ENCODE measurements around the gene MCC. TPM values are rescaled to one million over a fixed set of nuclear protein-coding genes. Genes with fewer than 3 reads are reported as not detected.

The MCC gene
- total RNA-seq, 1 experiment from 2014 or later = 0.60 TPM

DNA sequence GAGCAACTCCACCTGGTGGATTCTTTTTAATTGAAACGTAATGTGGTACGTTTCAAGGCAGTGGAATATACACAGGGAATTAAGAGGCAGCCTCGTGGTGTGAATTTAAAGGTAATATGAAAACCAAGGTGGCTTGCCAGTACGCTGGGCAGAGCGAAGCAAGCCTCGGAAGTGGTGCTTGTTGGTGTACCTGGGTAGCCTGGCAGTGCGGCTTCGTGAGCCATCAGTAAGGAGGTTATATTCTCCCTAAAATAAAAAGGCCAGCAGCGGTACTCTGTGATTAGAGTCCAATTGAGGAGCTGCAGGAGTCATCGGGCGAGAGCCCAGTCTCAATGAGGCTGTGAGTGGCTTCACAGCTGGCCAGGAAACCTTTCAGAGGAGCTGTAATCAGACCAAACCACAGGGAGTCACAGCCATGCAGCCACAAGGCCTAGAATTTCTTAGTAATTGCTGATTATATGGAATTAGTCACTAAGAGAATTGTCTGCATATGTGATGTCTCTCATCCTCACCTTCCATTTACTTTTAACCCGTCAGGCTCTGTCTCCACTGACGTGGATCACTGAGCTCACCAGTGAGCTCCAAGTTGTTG lies 454.0 kb downstream of the MCC start:
- intact Hi-C loops (cut with micrococcal nuclease; ENCODE audit: unreplicated experiment) = no loop called here
- Histone ChIP-seq H3K4me1 (ENCODE audit: insufficient read depth, low read length, poor library complexity, severe bottlenecking) (no peaks in the 10 kb centered on the region), H3K27me3 (replicated peaks; ENCODE audit: insufficient read depth, low read depth, low read length, poor library complexity) (no peaks in the 10 kb centered on the region), H3K36me3 (ENCODE audit: insufficient read depth, low read length, poor library complexity, severe bottlenecking) (no peaks in the 10 kb centered on the region), H3K27ac (ENCODE audit: low read depth, low read length, poor library complexity, severe bottlenecking) (no peak overlapping the region), H3K4me3 (ENCODE audit: low read depth, low read length, poor library complexity, severe bottlenecking) (no peak overlapping the region), H3K9me3 (ENCODE audit: low read depth, low read length, poor library complexity, severe bottlenecking) (no peaks in the 10 kb centered on the region)
- TF ChIP-seq, protein P1, sequence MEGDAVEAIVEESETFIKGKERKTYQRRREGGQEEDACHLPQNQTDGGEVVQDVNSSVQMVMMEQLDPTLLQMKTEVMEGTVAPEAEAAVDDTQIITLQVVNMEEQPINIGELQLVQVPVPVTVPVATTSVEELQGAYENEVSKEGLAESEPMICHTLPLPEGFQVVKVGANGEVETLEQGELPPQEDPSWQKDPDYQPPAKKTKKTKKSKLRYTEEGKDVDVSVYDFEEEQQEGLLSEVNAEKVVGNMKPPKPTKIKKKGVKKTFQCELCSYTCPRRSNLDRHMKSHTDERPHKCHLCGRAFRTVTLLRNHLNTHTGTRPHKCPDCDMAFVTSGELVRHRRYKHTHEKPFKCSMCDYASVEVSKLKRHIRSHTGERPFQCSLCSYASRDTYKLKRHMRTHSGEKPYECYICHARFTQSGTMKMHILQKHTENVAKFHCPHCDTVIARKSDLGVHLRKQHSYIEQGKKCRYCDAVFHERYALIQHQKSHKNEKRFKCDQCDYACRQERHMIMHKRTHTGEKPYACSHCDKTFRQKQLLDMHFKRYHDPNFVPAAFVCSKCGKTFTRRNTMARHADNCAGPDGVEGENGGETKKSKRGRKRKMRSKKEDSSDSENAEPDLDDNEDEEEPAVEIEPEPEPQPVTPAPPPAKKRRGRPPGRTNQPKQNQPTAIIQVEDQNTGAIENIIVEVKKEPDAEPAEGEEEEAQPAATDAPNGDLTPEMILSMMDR (conservative IDR thresholded peaks at IDR 0.05; ENCODE audit: low read depth, low read length) = no peak
- TF ChIP-seq EZH2 (IDR thresholded peaks at IDR 0.05; ENCODE audit: borderline replicate concordance, low read depth, low read length, poor library complexity, severe bottlenecking) = no peak
- CTCF ChIA-PET = no interaction called here
- peak; percentile 47 for DNase-seq (ENCODE audit: low spot score)
- POLR2A ChIA-PET (ENCODE audit: low non-redundant PET) = no interaction called here
- BruUV-seq (replicated peaks) = no TSS peak

DNA sequence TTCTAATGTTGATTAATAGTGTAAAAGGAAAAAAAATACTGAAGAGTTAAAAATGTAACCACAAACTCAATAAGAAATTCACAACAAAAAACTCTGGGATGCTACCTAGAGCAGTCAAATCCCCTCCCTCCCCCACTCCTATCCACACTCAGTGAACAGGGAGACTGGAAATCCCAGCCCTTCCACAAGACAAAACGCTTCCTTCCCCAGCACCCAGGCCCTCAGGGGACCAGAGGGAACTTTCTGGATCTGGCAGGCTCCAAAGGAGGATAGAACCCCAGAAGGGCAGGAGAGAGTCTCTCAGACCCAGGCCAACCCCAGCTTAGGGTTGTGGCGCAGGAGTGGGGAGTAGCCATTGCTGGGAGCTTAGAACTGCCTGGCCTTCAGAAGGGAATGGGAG lies 456.7 kb downstream of the MCC start:
- intact Hi-C loops (cut with micrococcal nuclease; ENCODE audit: unreplicated experiment) = no loop called here
- no peaks in the 10 kb centered on the region for H3K36me3 ChIP-seq (ENCODE audit: insufficient read depth, low read length, poor library complexity, severe bottlenecking)
- CTCF ChIA-PET = no interaction called here

DNA sequence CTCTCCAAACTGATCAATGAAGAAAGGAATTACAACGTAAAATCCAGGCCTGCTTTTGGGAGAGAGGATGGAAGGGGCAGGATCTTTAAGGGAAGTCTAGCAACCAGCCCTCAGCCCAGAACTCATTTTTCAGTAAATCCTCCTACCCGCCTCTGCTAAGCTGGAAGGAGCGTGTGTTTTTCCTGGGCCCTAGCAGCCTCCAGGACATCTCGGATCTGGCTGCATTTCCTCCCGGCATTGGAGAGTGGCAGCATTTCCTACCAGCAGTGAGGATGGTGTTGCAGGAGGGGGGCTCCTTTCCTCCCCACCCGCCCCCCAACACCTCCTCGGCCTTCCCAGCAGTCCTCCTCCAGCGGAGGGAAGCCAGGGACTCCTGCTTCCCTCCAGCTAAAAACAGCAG lies 457.1 kb downstream of the MCC start:
- BruUV-seq (replicated peaks) = no TSS peak
- Histone ChIP-seq H3K4me3 (ENCODE audit: low read depth, low read length, poor library complexity, severe bottlenecking) (no peak overlapping the region), H3K27ac (ENCODE audit: low read depth, low read length, poor library complexity, severe bottlenecking) (no peak overlapping the region), H3K27me3 (replicated peaks; ENCODE audit: insufficient read depth, low read depth, low read length, poor library complexity) (no peaks in the 10 kb centered on the region), H3K36me3 (ENCODE audit: insufficient read depth, low read length, poor library complexity, severe bottlenecking) (no peaks in the 10 kb centered on the region), H3K9me3 (ENCODE audit: low read depth, low read length, poor library complexity, severe bottlenecking) (no peaks in the 10 kb centered on the region), H3K4me1 (ENCODE audit: insufficient read depth, low read length, poor library complexity, severe bottlenecking) (no peaks in the 10 kb centered on the region)
- POLR2A ChIA-PET (ENCODE audit: low non-redundant PET) = no interaction called here
- no peak for DNase-seq (ENCODE audit: low spot score)
- CTCF ChIA-PET = no interaction called here
- no peak for TF ChIP-seq EZH2 (IDR thresholded peaks at IDR 0.05; ENCODE audit: borderline replicate concordance, low read depth, low read length, poor library complexity, severe bottlenecking)
- TF ChIP-seq, protein P1 (conservative IDR thresholded peaks at IDR 0.05; ENCODE audit: low read depth, low read length) = no peak
- intact Hi-C loops (cut with micrococcal nuclease; ENCODE audit: unreplicated experiment) = no loop called here

More for the DNA sequence above, 456.7 kb downstream of the MCC start:
- Histone ChIP-seq H3K4me1 (ENCODE audit: insufficient read depth, low read length, poor library complexity, severe bottlenecking) (no peaks in the 10 kb centered on the region), H3K27ac (ENCODE audit: low read depth, low read length, poor library complexity, severe bottlenecking) (no peak overlapping the region), H3K4me3 (ENCODE audit: low read depth, low read length, poor library complexity, severe bottlenecking) (no peak overlapping the region), H3K27me3 (replicated peaks; ENCODE audit: insufficient read depth, low read depth, low read length, poor library complexity) (no peaks in the 10 kb centered on the region), H3K9me3 (ENCODE audit: low read depth, low read length, poor library complexity, severe bottlenecking) (no peaks in the 10 kb centered on the region)
- BruUV-seq (replicated peaks) = no TSS peak
- DNase-seq (ENCODE audit: low spot score) = no peak
- TF ChIP-seq EZH2 (IDR thresholded peaks at IDR 0.05; ENCODE audit: borderline replicate concordance, low read depth, low read length, poor library complexity, severe bottlenecking) = no peak
- TF ChIP-seq, protein P1 (conservative IDR thresholded peaks at IDR 0.05; ENCODE audit: low read depth, low read length) = no peak
- POLR2A ChIA-PET (ENCODE audit: low non-redundant PET) = no interaction called here

All from A673 (cell line).